IMR-90 (cell line): Measurements from ENCODE around the gene VWA5A.

ENCODE experiments used
- CTCF ChIP-seq: conservative IDR thresholded peaks from 2 replicates; pipeline ENCODE4 v1.5.1; 2012; ENCODE audit warnings: mild to moderate bottlenecking, low read depth, low read length, improper control_type of control experiment
- FOS ChIP-seq: fragments of 150-350 bp; IDR thresholded peaks from 2 replicates; pipeline ENCODE4 v1.6.1; 2016; ENCODE audit warnings: low read depth, low read length
- MAFK ChIP-seq: IDR thresholded peaks from 2 replicates; pipeline ENCODE4 v1.6.1; 2012; ENCODE audit warnings: low read depth, low read length, improper control_type of control experiment
- NFE2L2 ChIP-seq: fragments of 150-350 bp; IDR thresholded peaks from 2 replicates; pipeline ENCODE4 v1.6.1; 2016; ENCODE audit warnings: low read depth, mild to moderate bottlenecking, low read length
- POLR2A ChIP-seq: IDR thresholded peaks from 2 replicates; pipeline ENCODE4 v1.6.1; 2012; ENCODE audit warnings: mild to moderate bottlenecking, low read depth, low read length
- RAD21 ChIP-seq: IDR thresholded peaks from 2 replicates; pipeline ENCODE4 v1.6.1; 2012; ENCODE audit warnings: low read length, improper control_type of control experiment
- RFX5 ChIP-seq: IDR thresholded peaks from 2 replicates; pipeline ENCODE4 v1.8.0; 2012; ENCODE audit warnings: low read depth, mild to moderate bottlenecking, low read length, moderate library complexity
- SMC3 ChIP-seq: fragments of 150-350 bp; IDR thresholded peaks from 2 replicates; pipeline ENCODE4 v1.6.1; 2016; ENCODE audit warnings: low read depth, mild to moderate bottlenecking, antibody characterized with exemption, low read length, moderate library complexity

GRCh38 chr11:124074554-124074953 is 40.7 kb upstream of the VWA5A start:
- TF ChIP-seq POLR2A (no peak), RAD21 (no peak), FOS (no peak), CTCF (no peak), RFX5 (no peak), NFE2L2 (no peak), MAFK (no peak), SMC3 (no peak)
